ENCODE data around the gene HOXD4.

Gene HOXD4

GRCh38 chr2:176151442-176152287 lies at the start of gene HOXD4:
Gene HOXD4, plus strand, starts transcription at chr2:176151550. Its CDS starts 84 bp downstream, at chr2:176151634.
- no peak for DNase-seq (ENCODE audit: low read depth, low spot score)

- no peak for DNase-seq (ENCODE audit: low read depth, low spot score)
These were observed 49.5 kb upstream of the HOXD4 start for GRCh38 chr2:176101842-176102241.

GRCh38 chr2:176102309-176102866 lies 49.0 kb upstream of the HOXD4 start:
- DNase-seq (ENCODE audit: low read depth, low spot score) = no peak

GRCh38 chr2:176103194-176103593 lies 48.2 kb upstream of the HOXD4 start:
- no peak for DNase-seq (ENCODE audit: low read depth, low spot score)

- DNase-seq (ENCODE audit: low read depth, low spot score) = no peak
These were observed 47.5 kb upstream of the HOXD4 start for GRCh38 chr2:176103742-176104315.

- DNase-seq (ENCODE audit: low read depth, low spot score) = no peak
These were observed 46.9 kb upstream of the HOXD4 start for GRCh38 chr2:176104316-176105077.

GRCh38 chr2:176105078-176105729 lies 46.1 kb upstream of the HOXD4 start:
- no peak for DNase-seq (ENCODE audit: low read depth, low spot score)

GRCh38 chr2:176105730-176106580 lies 45.4 kb upstream of the HOXD4 start:
- no peak for DNase-seq (ENCODE audit: low read depth, low spot score)

GRCh38 chr2:176106581-176107539 lies 44.5 kb upstream of the HOXD4 start, which contains the start of gene HOXD11:
Gene HOXD11, plus strand, starts transcription at chr2:176107280. Its CDS starts 76 bp downstream, at chr2:176107356.
- no peak for DNase-seq (ENCODE audit: low read depth, low spot score)

- DNase-seq (ENCODE audit: low read depth, low spot score) = no peak
These were observed 43.6 kb upstream of the HOXD4 start for GRCh38 chr2:176107731-176108181.

GRCh38 chr2:176109192-176109901 lies 42.0 kb upstream of the HOXD4 start:
- DNase-seq (ENCODE audit: low read depth, low spot score) = no peak

GRCh38 chr2:176109946-176110345 lies 41.4 kb upstream of the HOXD4 start:
- DNase-seq (ENCODE audit: low read depth, low spot score) = no peak

- DNase-seq (ENCODE audit: low read depth, low spot score) = no peak
These were observed 40.7 kb upstream of the HOXD4 start for GRCh38 chr2:176110415-176111308.

GRCh38 chr2:176111309-176111663 lies 40.1 kb upstream of the HOXD4 start:
- DNase-seq (ENCODE audit: low read depth, low spot score) = no peak

GRCh38 chr2:176111846-176112374 lies 39.4 kb upstream of the HOXD4 start:
- DNase-seq (ENCODE audit: low read depth, low spot score) = no peak

- DNase-seq (ENCODE audit: low read depth, low spot score) = no peak
These were observed 38.7 kb upstream of the HOXD4 start for GRCh38 chr2:176112375-176113302.
